ENCODE measurements around the gene RCBTB2.
"Not testable (repeated sequence)": the region's sequence is repeated elsewhere in the genome, so short reads cannot be mapped to it uniquely, and the experiment has no call there.

The RCBTB2 gene

DNA sequence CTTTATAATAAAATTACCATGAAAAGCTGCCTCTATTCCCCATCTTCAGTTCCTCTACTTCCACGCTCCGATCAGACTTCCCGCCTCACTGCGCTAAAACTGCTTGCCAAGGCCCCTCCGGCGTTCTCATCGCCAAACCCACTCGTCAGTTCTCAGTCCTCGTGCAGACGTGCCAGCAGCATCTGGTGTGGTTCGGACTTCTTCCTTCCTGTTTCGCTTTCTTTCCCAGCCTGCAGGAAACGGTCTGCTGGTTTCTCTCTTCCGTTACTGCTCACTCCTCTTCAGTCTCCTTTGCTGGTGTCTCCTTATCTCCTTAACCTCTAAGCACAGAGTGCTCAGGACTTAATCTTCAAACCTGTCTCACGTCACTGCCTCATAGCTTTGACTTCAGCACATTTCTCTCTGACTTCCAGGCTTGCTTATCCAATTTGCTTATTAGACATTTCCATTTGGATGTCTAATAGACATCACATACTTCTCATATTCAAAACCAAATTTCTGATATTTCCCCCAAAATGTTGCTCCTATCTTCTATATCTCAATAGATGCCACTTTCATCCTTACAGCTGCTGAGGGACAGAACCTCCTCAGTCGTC is 40.3 kb downstream of the RCBTB2 start:
- DNase-seq, result peak; percentile 52

DNA sequence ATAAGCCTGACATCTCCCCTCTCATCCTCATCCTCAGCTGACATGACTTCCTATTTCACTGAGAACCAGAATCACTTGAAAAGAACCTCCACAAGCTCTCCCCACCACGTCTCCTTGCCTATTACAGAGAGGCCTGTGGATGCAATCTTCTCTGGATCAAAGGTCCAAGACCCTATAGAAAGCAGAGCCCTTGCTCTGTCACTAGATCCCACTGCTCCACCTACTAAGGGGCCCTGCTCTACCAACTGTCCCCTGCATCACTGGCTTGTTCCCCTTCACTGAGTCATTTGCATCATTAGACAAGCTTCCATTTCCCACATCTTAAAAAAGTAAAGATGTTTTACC is 40.8 kb downstream of the RCBTB2 start:
- no peak for DNase-seq

DNA sequence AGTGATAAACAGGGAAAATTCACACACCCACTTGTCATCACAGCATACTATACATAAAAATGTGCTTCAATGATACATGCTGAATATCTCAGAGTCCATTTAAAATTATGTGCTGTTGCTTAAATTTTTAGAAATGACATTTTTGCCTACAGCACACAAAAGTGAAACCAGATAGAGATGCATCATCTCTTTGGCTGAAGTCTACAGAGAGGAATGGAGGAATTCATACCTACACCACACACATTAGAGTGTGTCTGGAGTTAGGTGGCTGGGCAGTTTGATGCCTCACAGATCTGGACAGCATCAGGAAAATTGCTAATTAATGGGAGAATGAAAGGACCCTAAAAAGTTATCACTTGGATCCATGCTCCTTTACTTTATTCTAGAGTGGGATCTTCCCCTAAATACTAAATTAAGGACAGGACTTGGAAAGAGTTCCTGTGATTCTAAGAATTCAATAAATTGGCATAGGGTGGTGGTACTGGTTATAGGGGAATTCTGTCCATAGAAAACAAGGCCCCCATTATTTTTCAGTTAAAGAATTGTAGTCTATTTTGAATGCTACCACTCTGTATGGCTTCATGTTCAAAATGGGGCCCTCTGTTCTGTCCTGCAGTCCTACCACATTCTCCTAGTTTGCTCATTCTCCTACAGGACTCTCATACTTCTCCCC is 41.3 kb downstream of the RCBTB2 start:
- DNase-seq, result no peak

DNA sequence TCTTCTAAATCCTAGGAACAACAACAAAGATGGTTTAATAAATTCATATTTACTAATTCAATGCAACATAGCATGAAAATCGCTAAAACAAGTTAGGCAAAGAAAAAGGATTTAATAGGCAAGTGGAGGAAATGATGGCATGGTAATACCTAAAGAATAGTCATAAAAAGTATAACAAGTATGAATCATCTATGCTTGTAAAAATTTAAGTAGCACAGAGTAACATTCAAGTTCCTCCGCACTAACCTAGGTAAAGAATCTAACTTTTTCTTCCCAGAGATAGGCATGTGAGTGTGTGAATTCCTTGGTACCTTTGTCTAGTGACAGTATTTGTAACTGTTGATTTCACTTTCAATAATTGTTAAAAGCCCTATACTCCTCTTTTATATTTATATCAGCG is 42.6 kb downstream of the RCBTB2 start:
- DNase-seq, result no peak

DNA sequence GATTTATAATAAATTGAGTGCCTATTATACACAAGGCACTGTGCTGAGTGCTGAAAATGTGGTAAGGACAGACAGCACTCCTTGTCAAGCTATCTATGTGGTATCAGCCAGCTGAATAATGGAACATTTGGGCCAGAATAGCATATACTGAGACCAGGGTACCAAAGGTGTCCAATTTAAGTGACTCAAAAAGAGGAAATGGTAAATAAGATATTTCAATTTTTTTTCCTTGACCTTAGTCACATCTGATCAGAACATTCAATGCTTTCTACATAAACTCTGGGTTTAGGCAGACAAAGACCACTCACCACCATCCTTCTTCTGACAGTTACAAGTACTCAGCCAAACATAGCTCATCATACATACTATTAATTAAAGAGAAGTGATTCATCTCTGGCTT is 43.2 kb downstream of the RCBTB2 start:
- no peak for DNase-seq

DNA sequence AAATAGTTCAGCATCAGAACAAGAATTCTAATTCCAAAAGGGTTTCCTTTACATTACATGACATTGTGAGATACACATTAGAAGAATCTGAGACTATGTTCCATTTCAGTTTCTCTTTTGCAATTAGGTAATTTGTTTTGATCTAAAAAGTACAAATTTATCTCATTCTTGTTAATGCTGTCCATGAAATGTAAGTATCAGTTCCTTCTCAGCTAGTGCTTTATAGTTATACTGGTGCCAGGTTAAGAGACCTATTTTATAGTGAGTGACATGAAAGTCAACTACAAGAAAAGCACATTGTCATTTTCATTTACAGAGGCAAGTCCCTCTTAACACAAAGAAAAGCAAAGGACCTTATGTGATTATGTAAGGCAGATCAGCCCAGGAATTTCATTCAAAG is 43.9 kb downstream of the RCBTB2 start:
- DNase-seq, result no peak

DNA sequence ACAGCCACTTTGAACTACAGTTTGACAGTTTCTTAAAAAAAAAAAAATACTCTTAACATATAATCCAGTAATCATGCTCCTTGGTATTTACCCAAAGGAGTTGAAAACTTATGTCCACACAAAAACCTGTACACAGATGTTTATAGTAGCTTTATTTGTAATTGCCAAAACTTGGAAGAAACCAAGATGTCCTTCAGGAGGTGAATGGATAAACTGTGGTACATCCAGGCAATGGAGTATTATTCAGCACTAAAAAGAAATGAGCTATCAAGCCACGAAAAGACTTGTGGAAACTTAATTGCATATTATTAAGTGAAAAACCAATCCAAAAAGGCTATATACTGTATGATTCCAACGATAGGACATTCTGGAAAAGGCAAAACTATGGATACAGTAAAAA is 44.9 kb downstream of the RCBTB2 start:
- DNase-seq, result no peak

DNA sequence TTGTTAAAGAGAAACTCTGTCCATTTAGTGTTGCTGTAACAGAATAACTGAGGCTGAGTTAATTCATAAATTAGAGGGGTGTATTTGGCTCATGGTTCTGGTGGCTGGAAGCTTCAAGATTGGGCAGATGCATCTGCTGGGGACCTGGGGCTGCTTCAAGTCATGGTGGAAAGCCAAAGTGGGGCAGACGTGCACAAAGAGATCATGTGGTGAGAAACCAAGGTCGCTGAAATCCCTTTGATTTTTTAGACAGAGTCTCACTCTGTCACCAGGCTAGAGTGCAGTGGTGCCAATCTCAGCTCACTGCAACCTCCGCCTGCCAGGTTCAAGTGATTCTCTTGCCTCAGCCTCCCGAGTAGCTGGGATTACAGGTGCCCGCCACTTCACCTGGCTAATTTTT is 46.0 kb downstream of the RCBTB2 start:
- no peak for DNase-seq

DNA sequence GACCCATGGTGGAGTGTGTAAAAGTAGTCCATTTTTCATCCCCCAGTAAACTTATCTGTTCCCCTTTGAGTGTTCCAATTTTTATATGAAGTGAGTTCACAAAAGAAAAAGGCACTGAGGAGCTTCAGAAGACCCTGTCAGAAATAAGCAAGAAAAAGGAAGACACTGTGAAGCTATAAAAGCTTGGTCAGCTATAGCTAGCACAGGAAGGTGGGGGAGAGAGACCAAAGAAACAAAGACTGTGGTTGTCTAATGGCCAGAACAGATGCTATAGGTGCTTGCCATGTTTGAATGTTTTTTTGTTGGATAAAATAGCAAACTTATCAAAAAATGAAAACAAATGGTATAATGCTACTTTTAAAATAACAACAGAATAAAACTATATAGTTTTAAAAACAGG is 46.5 kb downstream of the RCBTB2 start:
- DNase-seq, result no peak

DNA sequence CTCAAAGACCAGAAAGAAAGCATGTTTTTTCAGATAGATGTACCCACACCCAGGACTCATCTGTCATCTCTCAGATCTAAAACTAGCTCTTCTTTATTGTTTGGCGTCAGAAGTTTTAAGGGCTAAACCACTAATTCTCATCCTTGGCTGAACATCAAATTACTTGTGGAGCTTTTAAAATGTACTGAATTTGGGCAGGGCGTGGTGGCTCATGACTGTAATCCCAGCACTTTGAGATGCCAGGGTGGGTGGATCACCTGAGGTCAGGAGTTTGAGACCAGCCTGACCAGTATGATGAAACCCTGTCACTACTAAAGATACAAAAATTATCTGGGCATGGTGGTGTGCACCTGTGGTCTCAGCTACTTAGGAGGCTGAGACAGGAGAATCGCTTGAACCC is 47.4 kb downstream of the RCBTB2 start:
- no peak for DNase-seq

DNA sequence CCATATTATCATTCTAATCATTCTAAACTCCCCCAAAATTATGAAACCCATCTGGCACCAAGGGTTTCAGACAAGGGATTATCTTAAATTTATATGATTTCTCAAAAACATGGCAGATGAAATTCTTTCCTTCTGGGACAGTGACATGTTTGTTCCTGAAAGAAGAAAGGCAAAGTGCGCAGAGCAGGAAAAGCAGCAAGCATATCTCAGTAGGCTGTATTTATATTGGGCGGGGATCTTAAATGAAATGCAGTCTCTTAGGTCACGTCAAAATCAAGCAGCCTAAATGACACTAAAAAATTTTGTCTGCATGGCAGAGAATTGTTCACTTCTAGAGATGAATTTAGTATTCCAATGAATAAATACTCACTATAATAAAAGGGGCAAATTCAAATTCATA is 49.3 kb downstream of the RCBTB2 start:
- no peak for DNase-seq

DNA sequence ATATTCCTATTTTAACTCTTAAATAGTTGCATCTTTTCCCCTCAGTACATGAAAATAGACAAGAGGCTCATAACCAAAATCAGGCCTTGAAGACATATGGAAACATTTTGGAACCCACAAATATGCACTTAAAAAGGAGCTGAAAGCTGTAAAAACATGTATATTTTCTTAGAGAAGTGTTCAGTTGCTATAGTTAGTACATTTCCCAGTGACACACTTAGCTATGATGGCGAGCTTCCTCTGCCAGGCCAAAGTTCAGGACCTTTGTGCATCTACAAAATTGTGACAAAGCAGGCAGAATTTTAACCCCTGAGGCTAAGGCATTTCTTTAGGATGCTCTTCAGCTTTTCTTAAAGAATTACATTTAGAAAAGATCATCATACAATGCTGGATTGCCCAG is 54.5 kb downstream of the RCBTB2 start:
- no peak for DNase-seq

DNA sequence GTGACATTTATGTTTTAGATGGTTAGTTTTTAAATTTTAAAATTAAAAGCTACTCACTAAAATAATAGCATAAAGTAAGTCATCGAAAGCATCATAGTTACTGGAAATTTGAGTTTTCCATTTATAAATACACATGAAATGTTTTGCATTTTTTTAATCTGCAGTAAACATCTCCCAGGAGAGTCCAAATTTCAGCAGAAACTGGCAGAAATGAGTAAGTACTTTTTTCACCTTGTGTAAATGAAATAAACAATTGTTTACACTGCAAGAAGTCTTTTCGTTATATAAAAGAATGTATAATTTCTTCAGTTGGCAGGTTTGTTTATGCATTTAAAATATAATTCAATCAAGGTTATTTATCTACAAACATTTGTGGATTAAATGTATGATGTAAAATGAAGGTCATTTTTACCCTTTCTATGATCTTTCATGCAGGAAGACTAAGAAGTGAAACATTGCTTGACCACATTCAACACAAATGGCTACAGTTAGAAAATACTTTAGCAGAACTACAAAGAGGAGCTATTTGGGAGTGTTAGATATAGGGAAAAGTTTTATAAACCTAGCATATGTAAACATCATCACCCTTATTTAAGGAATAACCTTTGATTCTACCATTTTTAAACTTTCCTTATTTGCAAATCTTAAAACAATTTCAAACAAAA is 55.6 kb downstream of the RCBTB2 start:
- no peak for DNase-seq

DNA sequence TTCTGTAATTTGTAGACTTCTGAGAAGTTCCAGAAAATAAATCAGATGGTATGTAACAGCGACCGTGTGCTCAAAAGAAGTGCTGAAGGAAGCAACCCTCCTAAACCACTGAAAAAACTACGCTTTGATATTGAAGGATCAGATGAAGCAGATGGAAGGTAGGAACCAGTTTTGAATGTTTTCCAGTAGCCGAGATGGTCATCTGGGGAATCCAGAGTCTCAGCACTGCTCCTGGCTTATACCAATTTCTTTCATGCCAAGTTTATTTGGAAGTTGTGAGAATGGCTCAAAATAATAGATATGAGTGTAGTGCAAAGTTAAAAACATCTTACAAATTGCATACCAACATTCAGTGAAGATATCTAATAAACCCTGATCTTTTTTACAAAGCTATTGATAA is 56.2 kb downstream of the RCBTB2 start:
- DNase-seq, result no peak

DNA sequence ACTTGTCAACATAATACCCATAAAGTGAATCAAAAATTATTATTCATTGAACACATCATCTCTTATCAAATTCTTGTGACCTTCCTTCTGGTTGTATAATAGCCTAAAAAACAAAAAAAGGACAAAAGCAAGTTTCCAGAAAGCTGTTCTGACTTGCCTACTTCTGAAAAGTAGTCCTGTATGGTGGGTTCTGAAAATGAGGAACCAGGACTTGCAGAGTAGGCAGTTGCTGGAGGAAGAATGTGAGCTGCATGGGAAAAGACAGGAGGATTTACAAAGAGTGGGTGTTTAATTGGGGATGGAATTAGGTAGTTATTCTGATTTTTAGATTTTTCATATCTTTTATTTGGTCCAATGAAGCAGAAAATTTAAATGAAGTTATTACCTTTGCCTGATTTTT is 56.7 kb downstream of the RCBTB2 start:
- DNase-seq, result no peak

DNA sequence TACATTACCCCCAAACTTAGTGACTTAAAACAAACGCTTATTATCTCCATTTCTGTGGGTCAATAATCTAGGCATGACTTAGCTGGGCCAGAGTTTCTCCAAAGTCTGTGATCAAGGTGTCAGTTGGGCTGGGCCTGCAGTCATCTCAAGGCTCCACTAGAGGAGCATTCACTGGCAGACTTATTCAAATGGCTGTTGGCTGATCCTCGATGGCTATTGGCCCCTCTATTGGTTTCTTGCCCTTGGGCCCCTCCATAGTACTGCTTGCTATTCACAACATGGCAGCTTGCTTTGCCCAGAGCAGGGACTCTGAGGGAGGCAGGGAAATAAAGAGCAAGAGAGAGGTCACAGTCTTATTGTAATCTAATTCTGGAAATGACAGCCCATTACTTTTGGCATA is 57.6 kb downstream of the RCBTB2 start:
- no peak for DNase-seq

DNA sequence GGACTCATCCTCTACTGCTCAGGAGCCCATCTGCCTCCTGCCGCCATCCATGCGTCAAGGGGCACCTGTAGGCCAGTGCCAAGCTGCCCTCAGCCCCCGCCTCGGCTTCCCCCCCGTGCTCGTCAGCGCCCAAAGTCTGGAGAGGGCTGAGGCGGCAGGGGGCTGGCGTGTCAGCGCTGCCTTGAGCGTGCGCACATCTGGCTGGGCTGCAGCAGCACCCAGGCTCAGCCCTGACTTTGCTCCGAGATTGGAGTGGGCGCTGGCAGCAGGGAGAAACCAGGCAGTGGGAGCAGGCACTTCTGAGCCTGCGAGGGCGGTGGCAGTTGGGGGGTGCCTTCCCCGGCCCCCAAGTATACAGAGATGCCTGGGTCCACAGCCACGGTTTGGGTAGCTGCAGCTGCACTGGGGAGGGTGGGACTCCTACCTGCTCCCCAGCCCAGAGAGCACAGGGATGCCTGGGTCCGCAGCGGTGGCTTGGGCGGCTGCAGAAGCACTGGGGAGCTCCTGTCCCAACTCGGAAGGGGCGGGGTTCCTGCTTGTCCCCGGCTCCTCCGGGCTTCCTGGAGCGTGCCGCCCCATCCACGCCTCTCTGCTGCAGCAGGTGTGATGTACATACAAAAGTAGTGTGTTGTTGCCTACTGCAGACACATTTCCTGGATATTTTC is 75.2 kb downstream of the RCBTB2 start:
- no peak for DNase-seq

DNA sequence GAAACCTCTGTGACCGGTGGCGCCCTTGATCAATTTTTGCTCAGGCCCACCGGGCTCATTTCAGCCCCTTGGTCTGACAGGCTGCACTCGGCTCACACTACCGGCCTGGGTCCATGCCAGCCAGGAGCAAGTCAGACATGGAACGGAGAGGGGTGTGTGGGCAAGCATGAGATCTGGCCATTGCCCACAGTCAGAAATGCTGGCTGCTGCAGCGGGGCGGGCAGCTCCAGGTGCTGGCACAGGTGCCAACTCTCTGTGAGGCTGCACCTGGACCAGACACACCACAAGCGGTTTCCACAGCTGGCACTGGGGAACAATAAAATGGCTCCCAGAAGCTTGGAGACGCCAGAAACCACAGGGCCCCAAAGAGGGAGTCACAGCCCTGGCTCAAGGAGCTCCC is 76.3 kb downstream of the RCBTB2 start:
- no peak for DNase-seq

DNA sequence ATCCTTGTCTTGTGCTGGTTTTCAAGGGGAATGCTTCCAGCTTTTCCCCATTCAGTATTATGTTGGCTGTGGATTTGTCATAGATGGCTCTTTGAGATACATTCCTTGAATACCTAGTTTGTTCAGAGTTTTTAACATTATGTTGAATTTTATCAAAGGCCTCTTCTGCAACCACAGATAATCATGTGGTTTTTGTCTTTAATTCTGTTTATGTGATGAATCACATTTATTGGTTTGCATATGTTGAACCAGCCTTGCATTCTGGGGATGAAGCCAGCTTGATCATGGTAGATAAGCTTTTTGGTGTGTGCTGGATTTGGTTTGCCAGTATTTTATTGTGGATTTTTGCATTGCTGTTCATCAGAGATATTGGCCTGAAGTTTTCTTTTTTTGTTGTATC is 81.7 kb downstream of the RCBTB2 start:
- not testable (repeated sequence) for DNase-seq

DNA sequence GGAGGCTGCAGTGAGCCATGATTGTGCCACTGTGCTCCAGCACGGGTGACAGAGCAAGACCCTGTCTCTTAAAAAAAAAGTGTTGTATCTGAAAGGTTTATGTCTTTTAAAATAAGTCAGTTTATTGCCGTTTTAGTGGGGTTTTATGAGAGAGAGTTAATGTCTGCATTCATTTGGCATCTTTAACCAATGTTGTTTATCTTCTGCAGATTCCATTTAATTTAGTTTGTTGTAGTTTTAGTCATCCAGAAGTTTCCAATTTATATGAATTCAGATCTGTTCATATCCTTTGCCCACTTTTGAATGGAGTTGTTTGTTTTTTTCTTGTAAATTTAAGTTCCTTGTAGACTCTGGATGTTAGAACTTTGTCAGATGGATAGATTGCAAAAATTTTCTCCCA is 83.2 kb downstream of the RCBTB2 start:
- no peak for DNase-seq

DNA sequence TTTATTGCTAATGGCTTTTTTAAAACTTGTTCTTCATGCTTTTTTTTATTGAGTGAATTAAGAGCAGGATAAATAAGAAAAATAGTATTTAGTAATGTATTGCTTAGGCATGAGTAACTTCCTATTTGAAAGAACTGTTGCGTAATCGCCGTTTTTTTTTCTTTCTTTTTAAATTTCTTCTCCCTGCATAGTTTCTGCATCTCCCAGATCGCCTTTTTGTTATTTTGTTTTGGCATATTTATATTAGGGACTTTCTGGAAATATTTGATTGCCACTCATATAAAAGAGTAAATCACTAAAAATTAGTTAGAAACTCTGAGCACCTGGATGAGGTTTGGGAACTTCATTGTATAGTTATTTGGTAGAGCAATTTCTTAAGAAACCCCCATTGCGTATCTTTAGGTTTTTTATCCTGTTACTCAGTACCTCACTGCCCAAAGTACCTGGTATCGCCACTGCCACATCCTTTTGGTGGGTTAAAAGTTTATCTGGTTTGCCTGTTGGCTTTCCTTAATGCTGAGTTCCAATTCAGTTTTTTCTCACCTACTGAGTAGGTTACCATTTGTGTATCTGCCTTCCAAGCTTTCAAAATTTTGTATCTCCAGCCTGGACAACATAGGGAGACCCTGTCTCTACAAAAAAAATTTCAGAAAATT is 83.8 kb downstream of the RCBTB2 start:
- DNase-seq, result no peak

DNA sequence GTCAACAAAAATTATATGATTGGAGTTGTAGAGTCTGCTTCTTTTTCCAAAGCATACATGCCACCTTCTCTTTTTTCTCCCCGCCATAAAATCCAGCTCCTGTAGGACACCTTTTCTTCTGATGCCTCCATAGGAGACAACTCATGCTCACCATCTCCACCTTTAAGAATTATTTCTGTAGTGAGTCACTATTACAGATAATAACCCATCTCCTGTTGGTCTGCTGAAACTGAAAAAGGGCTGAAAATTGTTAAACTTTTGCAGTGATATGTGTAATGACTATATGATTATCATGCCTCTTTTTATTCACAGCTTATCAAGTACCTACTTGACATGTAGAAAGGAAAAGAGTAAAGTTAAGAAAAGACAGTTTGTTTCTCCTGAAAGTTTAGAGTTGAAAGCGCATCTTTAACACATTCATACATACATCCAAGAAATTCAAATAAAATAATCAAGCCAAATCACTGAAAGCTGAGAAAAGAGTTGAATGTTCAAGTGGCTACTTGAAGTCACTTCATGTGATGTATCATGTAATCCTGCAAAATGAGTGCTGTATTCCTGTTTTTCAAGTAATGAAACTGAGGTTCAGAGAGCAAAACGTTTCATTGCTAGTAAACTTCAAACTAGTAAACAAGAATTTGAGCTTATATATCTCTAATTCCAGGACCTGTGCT is 84.5 kb downstream of the RCBTB2 start:
- no peak for DNase-seq

DNA sequence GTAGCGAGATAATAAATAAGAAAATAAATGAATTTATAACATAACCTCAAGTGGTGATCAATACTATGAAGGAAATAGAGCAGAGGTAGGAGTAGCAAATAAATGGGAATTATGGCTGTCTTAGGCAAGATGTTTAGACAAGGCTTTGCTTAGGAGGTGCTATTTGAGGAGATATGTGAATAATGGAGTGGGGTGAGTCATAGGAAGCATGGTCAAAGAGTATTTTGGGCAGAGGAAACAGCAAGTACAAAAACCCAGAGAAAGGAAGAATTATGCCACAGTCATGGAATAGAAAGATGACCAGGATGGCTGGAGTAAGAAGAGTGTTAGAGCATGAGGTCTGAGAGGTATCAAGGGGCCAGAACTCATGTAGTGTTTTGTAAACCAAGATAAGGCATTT is 86.4 kb downstream of the RCBTB2 start:
- DNase-seq, result no peak
